HG03558 (cell line): Measurements from ENCODE around the gene NPAS3.

Experiments
- ATAC-seq: cut with Tn5 transposase; IDR thresholded peaks from one replicate; pipeline ENCODE4 v1.9.1; 2021; ENCODE audit warnings: moderate number of reproducible peaks; ENCODE audit not compliant: unreplicated experiment; ENCODE audit errors: extremely low read depth

The NPAS3 gene

DNA sequence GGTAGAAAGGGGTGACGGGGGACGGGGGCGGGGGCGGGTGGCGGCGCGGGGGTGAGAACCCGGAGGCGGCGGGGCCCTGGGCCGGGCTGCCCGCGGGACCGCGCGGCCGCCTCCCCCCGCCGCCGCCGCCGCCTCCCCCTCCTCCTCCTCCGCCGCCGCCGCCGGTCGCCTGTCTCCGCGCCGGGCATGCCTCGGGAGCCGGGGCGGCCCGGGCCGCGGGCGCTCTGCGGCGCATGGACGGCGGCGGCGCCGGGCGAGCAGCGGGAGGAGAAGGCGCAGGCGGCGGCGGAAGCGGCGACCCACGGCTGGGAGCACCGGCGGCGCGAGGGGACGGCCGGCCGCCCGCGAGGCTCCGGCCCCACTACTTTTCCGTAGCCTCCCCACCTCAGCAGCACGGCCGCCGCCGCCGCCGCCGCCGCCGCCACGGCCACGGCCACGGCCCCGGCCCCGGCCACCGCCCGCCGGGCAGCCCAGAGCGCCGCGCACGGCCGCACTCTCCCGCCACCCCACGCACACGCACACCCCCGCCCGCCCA, at the start of gene NPAS3:
NPAS3 (plus strand) TSS at position 161 of the 535 bp plus-strand sequence.
- ATAC-seq: no peak

DNA sequence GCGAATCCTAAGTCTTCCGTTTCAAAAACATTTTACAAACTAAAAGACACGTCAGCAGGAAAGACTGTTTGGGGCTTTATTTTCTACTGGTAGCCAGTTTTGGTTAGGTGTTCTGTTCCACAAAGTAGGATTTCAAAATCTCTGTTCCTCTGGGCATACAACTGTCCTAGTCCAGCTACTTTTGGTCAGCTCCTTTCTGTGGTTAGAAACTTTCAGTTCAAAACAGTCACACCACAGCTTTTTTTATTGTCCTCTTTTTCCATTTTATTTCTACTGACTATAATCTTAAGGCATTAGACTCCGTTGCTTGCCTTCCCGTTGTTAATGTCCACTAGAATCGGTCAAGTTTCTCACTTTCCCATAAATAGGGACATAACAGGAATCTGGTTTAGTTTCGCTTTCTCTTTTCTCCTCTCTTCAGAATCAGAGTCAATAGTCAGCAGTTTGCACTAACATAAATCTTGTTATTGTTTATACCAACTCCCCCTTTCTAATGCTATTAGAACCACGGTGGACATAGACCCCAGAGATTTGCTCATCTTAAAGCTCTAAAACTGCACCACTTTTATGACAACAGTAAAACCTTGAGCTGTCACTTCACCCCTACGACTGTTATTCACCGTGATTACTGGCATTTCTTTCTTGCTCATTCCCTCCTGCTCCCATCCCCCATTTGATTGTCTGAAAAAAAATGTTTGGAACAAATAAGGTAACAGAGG, 41.5 kb upstream of the NPAS3 start:
- no peak for ATAC-seq

GRCh38 chr14:32897698-32898064, 41.0 kb upstream of the NPAS3 start:
- no peak for ATAC-seq

DNA sequence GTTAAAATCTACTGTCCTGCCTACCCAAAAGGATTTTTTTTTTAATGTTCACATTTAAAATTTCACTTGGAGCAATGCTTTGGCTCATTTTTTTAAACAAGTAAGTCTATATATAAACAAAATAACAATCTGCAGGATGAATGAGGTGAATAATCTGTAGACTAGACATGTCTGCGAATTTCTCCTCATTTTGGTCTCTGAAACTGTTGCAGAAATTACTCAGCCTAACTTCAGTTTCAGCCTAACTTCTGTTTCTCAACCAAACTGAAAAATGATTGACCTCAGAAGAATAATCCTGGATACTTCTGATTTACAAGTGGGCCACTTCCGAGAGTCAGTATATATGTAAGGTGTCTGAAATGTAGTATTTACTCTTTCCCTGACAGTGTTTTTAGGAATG, 39.8 kb upstream of the NPAS3 start:
- no peak for ATAC-seq

- ATAC-seq: no peak
Measured at GRCh38 chr14:32900547-32900946, 38.1 kb upstream of the NPAS3 start.

DNA sequence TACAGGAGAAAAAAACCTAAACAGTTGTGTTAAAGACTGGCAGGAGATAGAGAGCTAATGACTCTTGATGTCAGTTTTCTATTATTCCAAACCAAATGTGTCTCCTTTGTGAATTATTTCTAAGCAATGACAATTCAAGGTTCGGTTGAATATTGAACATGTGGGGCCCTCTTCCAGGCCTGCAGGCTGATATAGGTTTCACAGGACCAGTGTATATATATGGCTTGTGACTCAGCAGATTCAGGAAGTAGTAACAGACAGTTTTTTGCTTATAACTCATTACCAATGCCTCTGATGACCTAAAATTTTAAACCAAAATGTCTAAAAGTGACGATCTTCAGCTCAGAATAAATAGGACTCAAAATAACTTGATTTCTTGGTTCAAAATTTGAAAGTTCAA, 33.7 kb upstream of the NPAS3 start:
- no peak for ATAC-seq

DNA sequence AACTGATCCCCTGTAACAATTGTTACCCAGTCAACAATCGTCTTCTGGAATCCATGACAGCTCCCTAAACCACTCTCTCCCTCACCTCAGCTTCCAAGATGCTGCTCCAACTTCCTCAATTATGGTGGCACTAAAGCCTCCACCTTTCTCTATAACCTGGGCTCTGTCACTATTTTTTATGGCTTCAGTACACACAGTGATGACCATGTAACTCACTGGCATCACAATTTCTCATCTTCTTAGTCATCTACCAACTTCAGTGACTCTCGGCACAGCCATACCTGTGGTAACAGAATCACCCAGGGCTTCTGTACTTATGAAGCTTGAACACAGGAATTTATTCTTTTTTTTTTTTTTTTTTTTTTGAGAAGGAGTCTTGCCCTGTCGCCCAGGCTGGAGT, 32.0 kb upstream of the NPAS3 start:
- no peak for ATAC-seq

GRCh38 chr14:32908196-32909084, 30.2 kb upstream of the NPAS3 start:
- ATAC-seq: no peak

DNA sequence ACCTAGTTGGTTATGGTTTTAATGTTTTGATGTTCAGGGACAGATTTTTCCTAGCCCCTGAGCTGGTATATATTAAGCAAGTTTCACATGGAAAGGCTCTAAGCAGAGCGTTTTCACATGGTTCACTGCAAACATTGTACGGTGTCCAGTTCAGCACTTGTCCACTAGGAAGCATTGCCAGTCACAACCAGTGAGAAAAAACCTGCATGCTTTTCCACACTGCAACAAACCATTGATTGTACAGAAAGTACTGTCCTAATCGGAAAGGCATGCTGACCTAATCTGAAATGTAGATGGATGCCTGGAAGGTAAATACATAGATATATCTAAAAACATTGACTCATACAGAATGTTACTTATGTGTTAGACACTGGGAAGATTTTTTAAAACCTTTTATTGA, 25.0 kb upstream of the NPAS3 start:
- ATAC-seq: no peak

DNA sequence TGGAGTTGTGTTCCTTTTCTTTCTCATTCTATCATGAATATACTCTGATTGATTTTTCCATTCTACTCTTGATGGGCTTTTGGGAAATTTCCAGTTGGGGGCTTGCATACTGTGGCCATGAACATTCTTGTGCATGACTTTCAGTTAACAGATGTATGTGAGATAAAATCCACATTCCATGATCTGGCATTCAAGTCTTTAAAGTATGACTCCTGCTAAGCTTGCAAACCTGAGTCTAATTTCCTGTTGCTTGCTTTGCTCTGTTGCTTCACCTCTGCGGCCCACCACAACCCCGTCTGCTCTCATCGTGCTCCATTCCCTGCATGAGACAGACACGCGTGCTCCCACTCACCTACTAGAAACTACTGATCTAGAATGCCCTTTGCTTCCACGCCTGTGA, 24.3 kb upstream of the NPAS3 start:
- no peak for ATAC-seq

- no peak for ATAC-seq
Measured at GRCh38 chr14:32920696-32921276, 17.9 kb upstream of the NPAS3 start.

DNA sequence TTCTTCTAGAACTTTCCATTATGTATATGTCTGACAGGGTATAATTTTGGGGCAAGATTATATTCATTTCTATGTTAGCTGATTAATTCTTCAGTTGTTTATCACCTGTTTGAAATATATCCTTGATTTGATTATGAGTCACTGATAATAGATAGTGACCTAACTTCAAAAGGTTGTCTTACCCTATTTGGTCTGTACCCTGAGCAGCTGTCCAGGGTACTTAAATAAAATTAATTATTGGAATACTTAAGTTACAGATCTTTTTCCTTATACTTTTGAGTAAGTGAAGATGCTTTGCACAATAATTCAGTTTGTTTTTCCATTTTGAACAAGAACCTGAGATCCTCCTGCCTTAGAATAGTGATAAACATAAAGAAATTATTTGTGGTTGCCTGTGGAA, 13.2 kb upstream of the NPAS3 start:
- ATAC-seq: no peak

DNA sequence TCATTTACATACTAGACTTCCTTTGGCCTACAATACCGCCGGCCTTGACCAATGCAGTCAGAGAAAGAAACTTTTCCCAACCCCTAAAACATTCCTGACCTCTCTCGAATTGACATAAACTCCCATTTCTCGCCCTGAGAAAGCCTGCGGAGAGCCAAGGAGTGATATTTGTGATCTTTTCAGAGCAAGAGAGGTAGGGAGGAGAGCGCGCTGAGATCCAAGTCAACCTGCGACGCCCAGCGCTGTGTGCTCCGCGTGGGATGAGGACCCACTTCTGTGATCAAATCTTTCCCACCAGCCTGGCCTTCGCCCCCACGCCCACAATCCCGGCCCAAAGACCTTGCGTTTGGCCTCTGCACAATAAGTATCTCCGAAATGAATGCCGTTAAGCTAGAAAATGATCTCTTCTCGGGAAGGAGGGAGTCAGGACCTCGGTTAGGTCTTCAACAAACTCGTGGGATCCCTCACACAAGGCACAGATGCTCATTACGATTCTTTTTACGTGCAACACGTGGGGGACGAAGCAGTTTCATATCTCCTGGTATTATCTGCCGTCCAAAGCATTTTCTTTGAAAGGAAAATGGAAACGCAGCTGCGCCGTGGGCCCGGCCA, 6.3 kb upstream of the NPAS3 start:
- no peak for ATAC-seq

GRCh38 chr14:32932914-32933628, 5.6 kb upstream of the NPAS3 start:
- ATAC-seq: no peak

DNA sequence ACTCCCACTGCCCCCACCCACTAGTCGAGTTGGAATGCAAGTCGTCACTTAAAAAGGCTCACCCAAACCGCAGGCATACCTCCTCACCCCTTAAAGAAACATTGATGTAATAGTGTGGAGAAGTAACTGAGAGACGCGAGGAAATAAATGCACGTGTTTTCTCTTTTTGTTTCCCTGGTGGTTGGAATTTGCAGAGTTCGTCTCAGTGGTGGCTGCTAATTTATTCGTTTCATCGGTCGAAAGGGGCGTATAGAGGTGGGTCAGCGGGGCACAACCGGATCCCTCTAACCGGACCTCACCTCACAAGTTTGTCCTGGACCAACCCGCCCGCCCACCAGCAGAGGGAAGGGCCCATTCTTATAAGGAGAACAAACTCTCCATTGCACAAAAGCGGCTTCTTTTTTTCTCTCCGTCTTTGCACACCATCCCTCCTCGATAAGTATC, 5.0 kb upstream of the NPAS3 start:
- ATAC-seq: no peak

GRCh38 chr14:32934073-32934880, 4.4 kb upstream of the NPAS3 start:
- ATAC-seq: no peak

GRCh38 chr14:32934881-32935633, 3.6 kb upstream of the NPAS3 start:
- no peak for ATAC-seq

DNA sequence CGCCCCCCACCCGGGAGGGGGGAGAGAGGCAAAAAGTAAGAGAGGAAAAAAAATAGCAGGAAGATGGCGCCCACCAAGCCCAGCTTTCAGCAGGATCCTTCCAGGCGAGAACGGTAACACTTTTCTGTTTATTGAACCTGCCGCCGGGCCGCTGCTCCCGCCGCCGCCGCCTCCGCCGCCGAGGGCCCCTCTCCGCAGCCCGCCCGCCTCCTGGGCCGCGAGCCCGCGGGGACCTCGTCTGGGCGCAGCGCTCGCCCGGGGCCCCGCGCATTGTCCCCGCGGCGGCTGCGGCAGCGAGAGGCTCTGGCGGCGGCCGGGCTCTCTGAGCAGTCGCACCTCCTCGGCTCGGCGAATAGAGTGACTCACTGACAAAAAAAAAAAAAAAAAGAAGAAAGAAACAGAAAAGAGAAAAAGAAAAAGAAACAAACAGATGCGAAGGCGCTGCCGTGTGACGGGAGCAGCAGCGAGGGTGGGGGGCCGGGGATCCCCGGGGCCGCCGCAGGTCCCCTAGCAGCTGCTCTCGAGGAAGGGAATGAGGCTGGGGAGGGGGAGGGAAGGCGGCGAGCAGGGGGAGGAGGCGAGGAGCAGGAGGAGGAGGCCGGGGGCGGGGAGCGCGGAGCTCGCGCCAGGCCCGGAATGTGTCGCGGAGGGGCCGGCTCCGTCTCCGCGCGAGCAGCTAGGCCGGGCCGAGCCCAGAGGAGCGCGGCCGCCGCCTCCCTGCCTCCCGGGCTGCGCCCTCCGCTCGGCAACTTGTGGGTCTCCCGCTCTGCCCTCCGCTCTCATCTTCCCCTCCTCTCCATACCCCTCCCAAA, 781 bp downstream of the NPAS3 start:
- no peak for ATAC-seq
